Caki2 (cell line): ENCODE data around the gene BMI1. TPM values are rescaled to one million over a fixed set of nuclear protein-coding genes. Genes with fewer than 3 reads are reported as not detected.
"Not testable (repeated sequence)": the region's sequence is repeated elsewhere in the genome, so short reads cannot be mapped to it uniquely, and the experiment has no call there.

Source experiments
- DNase-seq: peaks from one replicate; pipeline ENCODE4 v3.0.0-alpha.2; 2015; ENCODE audit warnings: low read depth
- in situ Hi-C: cut with HindIII; loops from 2 replicates; pipeline ENCODE4 v1.10.0; 2016; ENCODE audit warnings: low sequenced_read_pairs, low pct_unique_long_range_greater_than_20kb, mixed read lengths
- total RNA-seq: library from RNA; depleted of rRNA; stranded (reverse); fragments of >200 nt; shearing (Covaris generic); gene quantifications from 2 replicates; pipeline ENCODE4 v1.2.3, GENCODE V29; 2014; ENCODE audit warnings: low replicate concordance; rRNA removed

BMI1 gene
- 31.9 and 58.8 TPM in 2 replicates for total RNA-seq

DNA sequence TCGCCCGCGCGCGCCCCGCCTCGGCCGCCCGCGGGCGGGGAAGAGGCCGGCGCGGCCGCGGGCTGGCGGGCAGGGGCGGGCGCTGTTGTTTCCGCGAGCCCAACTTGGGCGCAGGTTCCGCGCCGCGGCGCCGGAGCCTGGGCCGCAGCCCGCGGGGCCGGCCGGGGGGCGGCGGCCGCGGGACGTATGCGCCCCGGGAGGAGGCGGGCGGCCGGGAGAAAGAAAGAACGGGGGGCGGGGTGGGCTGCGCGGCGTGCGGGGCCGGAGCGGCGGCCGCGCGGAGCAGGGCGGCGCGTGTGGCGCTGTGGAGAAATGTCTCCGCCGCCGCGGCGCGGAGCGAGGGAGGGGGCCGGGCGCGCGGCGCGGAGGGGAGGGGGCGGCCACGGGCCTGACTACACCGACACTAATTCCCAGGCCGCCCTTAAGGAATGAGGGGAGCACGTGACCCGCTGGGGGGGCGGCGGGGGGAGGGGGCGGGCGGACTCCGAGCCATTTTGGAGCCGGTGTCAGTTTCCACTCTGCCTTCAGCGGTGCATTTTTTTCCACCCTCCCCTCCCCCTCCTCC, at the start of gene BMI1:
Gene BMI1 (plus strand): TSS at position 509 of the 565 bp plus-strand sequence. CDS start 5,351 bp downstream, outside the sequence.
- in situ Hi-C loops, result no loop called here
- DNase-seq, result peak; percentile 30

DNA sequence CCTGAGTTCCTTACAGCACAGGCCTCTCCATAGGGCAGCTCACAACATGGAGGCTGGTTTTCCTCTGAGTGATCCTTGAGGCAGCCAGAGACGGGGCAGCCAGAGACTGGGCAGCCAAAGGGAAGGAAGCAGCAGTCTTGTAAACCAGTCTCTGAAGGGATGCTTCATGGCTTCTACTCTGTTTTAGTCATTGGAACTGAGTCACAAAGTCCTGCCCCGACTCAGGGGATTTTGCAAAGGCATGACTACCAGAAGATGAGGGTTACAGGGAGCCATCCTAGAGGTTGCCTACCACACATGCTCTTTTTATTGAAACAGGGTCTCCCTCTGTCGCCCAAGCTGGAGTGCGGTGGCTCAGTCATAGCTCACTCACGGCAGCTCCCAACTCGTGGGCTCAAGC, 49.1 kb upstream of the BMI1 start:
- DNase-seq, result no peak
- in situ Hi-C loops, result no loop called here

DNA sequence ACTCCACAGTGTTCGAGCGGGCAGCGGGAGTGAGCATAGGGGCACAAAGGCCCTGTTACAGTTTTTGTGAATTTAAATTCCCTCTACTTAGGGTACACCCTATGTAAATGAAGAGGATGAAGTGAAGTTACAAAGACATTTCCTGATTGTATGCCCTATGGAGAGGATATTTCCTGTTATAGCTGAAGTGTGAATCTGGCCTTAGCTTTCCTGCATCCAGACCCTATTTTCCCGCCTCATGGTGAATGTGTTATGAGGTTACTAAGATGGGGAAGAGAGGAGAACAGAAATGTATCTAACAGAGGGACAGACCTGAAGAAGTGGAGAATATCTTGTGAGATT, 42.5 kb upstream of the BMI1 start:
- no peak for DNase-seq
- in situ Hi-C loops, result no loop called here

DNA sequence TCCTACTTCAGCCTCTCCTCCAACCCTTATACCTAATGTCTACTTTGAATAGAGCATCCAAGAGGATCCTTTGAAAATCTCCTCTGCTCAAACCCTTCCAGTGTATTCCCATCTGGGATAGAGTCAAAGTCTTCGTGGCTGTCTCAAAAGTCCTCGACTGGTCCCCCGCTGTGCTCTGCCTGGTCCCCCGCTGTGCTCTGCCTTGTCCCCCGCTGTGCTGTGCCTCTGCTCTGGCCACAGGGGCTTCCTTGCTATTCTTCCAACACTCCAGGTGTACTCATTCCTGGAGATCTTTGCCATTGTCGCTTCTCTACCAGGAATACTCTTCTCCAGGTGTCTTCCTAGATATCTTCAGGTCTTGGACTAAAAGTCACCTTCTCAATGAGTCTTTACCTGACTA, 40.8 kb upstream of the BMI1 start:
- no peak for DNase-seq
- in situ Hi-C loops, result no loop called here

DNA sequence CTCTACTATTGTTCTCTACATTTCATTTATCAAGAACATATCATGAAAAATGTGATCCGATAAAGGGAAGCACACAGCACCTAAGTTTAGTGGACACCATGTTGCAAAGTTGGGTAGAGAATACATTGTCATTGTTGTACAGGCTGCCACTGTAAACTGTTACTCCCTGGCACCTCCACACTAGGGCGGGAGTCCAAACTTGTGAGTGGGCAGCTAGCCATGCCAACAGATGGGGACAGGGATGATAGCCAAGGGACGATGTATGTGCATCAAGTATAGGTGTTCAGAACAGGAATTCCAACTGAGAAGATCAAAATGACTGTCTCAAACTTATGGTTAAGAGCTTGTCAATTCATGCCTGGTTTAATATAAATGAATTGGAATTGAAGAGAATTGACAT, 35.8 kb upstream of the BMI1 start:
- in situ Hi-C loops, result no loop called here
- no peak for DNase-seq

DNA sequence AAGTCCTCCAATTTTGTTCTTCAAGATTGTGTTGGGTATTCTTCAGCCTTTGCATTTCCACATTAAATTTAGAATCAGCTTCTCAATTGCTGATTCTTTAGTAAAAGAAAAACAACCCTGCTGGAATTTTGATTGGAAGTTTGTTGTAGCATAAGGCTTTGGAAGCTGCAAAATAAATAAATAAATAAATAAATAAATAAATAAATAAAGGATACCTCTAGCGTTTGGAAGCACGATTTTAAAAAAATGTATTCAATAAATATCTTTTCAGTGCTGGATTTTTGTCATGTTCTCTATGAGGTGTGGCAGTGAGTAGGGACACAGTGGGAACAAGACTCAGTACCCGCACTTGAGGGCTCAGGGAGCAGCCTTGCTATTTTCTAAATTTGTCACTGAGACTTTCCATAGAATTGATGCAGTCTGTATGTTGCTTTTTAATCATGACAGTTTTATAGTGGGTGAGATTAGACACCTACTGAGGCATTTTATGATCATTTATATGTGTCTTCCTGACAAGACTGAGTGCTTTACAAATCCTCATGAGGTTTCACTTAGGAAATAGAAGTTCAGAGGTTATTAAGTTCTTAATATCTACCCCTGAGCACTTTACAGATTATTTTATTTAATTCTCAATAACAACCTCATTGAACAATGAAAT, 27.0 kb upstream of the BMI1 start:
- in situ Hi-C loops, result no loop called here

DNA sequence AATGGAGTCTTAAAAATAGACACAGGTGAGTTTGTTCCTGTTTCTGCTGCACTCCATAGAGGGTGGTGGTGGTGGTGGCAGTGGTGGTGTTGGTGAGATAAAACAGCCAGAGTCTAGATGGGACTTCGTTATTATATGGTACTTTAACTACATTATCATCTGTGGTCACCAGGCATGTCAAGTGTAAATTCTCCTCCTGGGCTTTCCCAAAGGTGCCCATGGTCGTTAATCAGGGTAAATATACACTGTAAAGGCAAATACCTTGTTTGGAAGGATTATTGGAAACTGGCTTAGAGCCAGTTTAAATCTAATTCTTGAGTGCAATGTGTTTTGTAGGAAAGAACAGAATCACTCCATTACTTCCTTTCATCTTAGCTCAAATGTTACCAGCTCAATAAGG, 26.2 kb upstream of the BMI1 start:
- in situ Hi-C loops, result no loop called here
- DNase-seq, result no peak

More for the DNA sequence above, 27.0 kb upstream of the BMI1 start:
- no peak for DNase-seq

DNA sequence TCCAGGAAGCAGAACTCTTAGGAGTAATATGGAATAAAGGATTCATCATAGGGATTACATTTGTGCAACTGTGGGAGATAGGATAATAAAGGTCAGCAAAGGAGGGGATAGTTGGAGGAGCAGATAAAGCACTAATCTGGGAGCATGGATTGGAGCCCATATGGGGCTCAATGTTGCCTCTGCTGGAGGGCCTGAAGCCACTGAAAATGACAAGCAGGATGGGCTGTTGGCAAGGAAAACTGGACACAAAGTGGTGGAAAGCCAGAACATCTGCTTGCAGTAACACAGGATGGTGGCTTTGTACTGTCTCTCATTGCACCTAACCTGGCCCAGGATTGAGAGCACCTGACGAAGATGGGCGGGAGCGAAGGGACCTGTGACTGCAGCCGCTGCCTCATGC, 19.7 kb upstream of the BMI1 start:
- in situ Hi-C loops, result no loop called here
- no peak for DNase-seq

DNA sequence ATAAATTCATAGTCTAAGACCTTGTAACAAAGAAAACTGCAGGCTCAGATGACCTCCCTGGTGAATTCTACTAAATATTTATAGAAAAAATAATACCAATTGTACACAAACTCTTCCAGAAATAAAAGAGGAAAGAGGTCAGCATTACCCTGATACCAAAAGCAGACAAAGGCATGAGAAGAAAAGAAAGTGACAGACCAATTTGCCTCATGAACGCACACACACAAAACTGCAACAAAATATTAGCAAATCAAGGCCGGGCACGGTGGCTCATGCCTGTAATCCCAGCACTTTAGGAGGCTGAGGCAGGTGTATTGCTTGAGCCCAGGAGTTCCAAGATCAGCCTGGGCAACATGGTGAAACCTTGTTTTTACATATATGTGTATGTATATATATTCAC, 17.4 kb upstream of the BMI1 start:
- in situ Hi-C loops, result no loop called here

DNA sequence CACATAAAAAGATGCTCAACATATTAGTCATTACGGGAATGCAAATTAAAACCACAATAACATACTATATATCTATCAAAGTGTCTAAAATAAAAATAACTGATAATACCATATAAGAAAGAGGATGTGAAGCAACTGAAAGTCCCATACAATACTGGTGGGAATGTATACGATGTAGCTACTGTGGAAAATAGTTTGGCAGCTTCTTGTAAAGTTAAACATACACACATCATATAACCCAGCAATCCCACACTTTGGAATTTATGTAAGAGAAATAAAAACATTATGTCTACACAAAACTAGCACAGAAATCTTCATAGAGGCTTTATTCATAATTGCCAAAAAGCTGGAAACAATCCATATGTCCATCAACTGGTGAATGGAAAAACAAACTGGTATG, 15.2 kb upstream of the BMI1 start:
- in situ Hi-C loops, result no loop called here
- DNase-seq, result no peak

More for the DNA sequence above, 17.4 kb upstream of the BMI1 start:
- DNase-seq, result no peak

DNA sequence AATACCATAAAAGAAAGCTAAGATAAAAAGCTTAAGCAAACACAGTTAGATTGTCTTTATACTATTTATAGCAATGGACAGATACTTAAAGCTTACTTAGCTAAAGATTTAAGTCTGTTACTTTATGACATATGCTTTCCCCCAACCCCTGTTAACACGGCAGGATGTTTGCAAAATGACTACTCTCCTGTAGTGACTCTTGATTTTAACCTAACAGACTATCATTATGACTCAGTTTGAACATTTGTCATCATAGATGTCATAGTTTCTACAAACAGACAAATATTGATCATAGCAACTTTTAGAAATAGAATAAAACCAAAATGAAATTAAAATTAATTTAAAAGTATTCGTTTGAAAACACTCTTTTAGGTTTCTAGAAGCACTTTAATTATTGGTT, 12.5 kb upstream of the BMI1 start:
- in situ Hi-C loops, result no loop called here
- DNase-seq, result no peak

DNA sequence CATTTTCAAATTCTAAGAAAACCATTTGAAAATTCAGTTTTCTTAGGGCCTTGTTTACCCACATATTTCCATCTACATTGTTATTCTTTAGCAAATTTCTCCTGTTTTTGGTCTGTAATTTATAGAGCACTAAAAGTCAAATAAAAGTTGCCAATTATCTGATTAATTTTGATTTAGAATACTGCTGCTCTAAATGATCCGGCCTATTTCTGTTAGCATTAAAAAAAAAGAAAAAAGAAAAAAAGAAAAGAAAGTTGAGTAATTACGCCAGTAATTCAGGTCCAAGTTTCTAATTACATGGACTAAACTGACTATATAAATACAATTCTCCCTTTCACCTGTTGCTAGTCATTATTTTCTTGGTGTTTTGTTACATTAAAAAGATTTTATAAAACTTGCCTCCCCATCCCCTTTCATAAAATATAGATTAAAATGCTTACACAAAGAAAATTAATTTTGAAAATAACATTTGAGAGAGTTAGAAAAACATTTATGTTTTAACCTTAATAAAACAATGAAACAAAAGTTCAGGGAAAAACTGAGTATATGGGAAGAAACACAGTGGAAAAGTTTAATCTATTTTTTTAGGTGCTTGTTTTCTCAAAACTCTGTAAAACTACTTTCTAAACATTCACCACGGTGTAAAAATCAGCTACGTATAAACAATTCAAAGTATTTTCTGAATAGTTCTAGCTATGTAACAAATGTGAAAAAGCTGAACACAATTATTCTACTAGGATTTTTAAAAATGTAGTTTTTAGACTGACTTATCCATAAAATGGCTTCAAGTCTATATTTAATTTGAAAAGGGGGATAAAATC, 11.5 kb upstream of the BMI1 start:
- DNase-seq, result no peak
- in situ Hi-C loops, result no loop called here

DNA sequence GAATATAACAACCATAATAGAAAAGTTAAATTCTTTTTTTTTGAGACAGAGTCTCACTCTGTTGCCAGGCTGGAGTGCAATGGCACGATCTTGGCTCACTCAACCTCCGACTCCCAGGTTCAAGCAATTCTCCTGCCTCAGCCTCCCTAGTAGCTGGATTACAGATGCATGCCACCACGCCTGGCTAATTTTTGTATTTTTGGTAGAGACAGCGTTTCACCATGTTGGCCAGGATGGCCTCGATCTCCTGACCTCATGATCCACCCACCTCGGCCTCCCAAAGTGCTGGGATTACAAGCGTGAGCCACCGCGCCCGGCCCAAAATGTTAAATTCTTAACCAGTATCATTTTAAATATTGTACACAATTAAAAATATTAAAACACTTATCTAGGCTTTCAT, 10.9 kb upstream of the BMI1 start:
- DNase-seq, in situ Hi-C loops: not testable (repeated sequence)

DNA sequence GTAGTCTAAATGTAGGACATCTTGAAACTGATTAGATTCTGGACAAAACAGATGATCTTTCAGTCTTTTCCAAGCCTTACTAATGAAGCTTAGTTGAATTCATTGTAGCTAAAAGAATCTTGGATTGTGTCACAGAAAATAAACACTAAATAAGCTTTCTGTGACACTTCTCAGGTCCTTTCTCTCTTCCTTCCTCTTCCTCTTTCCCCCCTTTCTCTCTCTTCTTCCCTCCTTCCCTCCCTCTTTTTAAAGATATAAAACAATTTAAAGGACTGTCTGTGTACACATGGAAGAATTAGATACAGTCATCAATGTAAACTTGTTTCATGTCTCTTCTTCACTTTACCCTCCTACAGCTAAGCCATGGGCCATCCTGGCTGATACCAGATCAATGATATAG, 10.0 kb upstream of the BMI1 start:
- in situ Hi-C loops, result no loop called here
- no peak for DNase-seq

DNA sequence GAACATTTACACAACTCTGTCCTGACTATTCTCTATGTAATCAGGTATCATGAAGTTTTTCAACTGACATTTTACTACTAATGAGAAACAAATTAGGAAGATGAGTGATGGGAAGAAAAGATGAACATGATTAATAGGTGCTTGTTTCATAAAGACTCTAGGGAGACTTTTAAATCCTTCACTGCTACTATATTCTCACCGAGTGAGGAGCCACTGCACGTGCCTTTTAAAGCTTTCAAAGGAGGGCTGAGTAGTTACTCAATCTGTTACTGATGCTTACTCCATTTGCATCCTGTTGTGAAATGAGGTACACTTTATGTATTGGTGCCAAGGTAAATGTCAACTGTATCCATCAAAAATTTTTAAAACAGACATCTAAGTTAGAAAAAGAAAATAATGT, 6.0 kb upstream of the BMI1 start:
- in situ Hi-C loops, result no loop called here
- DNase-seq, result no peak

DNA sequence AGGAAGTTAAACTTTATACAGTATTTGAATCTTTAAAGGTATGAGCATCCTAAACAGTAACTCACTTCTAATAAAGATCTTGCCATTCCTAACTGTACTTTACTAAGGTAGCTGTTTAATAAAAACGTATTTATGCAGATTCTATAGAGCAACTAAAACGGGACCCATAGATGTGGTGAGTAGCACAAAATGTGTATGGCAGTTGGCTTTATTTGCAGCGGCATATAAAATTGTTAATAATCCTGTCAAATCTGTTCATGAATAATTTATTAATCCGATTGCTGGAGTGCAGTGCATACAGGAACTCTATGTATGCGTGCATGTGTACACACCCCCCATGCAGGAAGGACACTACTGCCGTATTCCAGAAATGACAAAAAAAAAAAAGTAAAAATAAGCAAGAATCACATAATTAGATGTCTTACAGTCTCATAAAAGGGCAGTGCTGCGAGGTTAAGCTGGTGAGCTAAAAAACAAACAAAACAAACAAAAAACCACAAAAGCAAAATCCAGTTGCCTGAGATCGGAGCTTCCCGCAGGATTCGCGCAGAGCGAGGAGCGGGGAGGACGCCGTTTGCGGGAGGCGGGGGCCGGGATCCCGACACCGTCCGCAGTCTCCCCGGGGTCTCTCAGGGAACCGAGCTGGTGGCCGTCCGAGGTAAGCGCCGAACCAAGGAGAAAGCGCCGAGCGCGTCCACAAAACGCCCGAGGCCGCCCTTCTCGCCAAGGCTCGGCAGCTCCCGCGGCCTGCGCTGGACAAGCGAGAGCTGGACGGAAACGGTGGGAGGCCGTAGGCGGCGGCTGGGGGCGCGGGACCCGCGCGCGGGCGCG, 5.2 kb upstream of the BMI1 start:
- in situ Hi-C loops, result no loop called here
- DNase-seq, result no peak

DNA sequence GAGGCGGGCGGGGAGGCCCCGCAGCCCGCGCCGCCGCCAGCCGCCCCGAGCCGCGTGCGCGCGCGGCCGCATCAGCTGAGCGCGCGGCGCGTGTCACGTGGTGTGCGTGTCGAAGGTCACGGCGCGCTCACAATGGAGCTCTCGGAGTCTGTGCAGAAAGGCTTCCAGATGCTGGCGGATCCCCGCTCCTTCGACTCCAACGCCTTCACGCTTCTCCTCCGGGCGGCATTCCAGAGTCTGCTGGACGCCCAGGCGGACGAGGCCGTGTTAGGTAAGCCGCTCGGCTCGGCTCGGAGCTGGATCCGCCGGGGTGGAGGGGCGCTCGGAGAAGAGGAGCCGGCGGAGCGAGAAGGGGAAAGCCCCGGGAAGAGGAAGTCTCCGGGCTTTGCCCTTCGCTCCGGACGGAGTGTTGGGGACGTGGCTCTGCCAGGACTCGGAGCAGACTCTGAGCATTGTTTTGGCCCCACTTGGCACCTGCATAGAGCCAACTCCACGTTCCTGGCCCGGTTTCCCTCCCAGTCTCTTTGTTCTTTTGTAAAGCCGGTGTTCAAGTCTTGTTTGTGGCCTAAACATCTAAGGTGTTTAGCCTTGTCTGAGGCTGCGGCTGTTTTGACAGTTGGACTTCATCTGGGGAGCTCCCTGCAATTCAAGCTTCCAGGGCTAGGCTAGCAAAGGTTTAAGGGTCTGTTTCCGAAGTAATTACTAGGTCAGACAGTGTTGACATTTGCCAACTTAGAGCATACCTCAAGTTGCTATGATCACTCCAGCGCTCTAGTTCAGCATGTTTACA, 4.4 kb upstream of the BMI1 start, which contains the start of gene COMMD3:
Gene COMMD3 (plus strand): TSS at position 103 of the 790 bp plus-strand sequence. CDS start 30 bp downstream, at position 133.
- in situ Hi-C loops, result no loop called here
- peak; percentile 88 for DNase-seq

DNA sequence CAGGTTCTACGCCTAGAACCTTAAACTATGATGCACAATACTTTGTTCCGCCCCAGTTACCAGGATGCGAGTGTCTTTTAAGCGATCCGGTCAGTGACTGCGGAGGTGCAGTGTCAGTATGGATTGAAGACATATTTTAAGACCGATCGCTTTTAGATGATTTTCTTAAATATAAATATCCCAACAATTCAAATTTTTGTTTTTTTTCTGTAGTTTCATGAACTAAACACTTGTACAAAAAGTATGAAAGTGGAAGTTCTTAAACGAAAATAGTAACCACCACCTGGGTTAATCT, 3.9 kb upstream of the BMI1 start:
- no peak for DNase-seq
- in situ Hi-C loops, result no loop called here
